Hematopoietic multipotent progenitor cell treated with erythropoietin and hydrocortisone succinate and interleukin-3 and kit ligand, for 4 days (in vitro differentiated cells): ENCODE data around the gene PDE4D.

Experiments used
- DNase-seq: peaks from one replicate; pipeline ENCODE4 v3.0.0-alpha.2; 2015

Gene PDE4D

GRCh38 chr5:59731809-59732208, 161.7 kb downstream of the PDE4D start:
- no peak for DNase-seq

- DNase-seq, result no peak
Measured at GRCh38 chr5:59729820-59730219, 163.7 kb downstream of the PDE4D start.

GRCh38 chr5:59729357-59729756, 164.2 kb downstream of the PDE4D start:
- DNase-seq, result no peak

- no peak for DNase-seq
Measured at GRCh38 chr5:59728356-59728755, 165.2 kb downstream of the PDE4D start.

DNA sequence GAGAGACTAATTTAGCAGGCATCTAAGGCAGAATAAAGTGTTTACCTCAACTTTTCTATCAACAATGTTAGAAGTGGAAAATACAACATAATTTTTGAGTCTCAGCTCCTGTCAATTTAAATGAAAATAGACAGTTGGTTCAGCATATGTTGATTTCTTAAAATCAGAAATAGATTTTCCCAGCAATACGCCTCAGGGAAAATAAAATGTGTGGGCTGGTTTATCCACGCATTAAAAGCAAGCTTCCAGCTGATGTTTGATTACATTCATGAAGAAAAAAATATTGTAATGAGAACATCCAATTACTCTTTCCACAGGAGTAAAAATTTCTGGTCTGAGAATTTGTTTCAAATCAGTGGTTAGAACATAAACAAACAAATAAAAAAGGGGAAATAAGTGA, 166.3 kb downstream of the PDE4D start:
- DNase-seq, result no peak

GRCh38 chr5:59725392-59725767, 168.1 kb downstream of the PDE4D start:
- no peak for DNase-seq

- DNase-seq, result peak; percentile 75
Measured at GRCh38 chr5:59724482-59725391, 168.8 kb downstream of the PDE4D start.

- no peak for DNase-seq
Measured at GRCh38 chr5:59722874-59723273, 170.7 kb downstream of the PDE4D start.

GRCh38 chr5:59721741-59722140, 171.8 kb downstream of the PDE4D start:
- no peak for DNase-seq

DNA sequence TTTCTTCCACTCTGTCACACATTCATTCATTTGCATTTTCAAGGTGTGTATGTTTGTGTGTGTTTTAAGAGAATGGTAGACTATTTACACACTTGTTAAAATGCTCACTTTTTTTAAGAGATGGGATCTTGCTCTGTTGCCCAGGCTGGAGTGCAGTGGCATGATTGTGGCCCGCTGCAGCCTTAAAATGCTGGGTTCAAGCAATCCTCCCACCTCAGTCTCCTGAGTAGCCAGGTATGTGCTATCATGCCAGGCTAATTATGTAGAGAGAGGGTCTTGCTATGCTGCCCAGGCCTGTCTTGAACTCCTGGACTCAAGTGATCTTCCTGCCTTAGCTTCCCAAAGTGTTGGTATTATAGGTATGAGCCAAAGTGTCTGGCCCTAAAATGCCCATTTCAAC, 173.5 kb downstream of the PDE4D start:
- DNase-seq, result no peak

- no peak for DNase-seq
Measured at GRCh38 chr5:59716966-59717500, 176.5 kb downstream of the PDE4D start.

GRCh38 chr5:59716029-59716428, 177.5 kb downstream of the PDE4D start:
- DNase-seq, result no peak

- DNase-seq, result no peak
Measured at GRCh38 chr5:59715228-59715627, 178.3 kb downstream of the PDE4D start.

GRCh38 chr5:59713498-59713844, 180.1 kb downstream of the PDE4D start:
- DNase-seq, result no peak

DNA sequence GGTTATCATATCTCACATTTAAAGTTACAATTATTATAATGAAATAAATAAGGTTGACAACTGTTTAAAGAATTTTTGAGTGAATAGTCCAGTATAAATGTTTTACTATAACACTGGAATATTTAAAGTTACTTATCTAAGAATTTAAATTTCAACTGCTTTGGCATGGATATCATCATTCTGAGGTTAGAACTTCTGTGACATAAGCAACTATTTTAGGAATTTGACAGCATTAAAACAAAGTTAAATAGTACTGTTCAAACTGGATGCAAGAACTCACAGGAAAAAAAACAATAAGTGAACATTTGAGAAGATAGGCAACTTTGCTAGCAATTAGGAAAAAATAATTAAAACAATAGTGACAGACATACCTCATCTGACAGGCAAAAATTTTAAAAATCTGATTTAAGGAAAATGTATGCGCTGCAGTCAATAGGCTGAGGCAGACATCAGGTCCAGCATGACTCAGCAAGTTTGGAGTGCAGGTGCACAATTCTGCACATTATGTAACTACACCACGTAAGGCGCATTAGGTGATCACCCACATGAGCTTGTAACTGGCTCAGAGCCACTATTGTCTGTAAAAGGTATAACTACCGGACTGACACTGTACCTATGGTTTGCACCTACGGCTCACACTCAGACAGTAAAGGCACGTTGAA, 180.6 kb downstream of the PDE4D start:
- DNase-seq, result peak; percentile 16

- DNase-seq, result no peak
Measured at GRCh38 chr5:59711310-59711709, 182.2 kb downstream of the PDE4D start.

DNA sequence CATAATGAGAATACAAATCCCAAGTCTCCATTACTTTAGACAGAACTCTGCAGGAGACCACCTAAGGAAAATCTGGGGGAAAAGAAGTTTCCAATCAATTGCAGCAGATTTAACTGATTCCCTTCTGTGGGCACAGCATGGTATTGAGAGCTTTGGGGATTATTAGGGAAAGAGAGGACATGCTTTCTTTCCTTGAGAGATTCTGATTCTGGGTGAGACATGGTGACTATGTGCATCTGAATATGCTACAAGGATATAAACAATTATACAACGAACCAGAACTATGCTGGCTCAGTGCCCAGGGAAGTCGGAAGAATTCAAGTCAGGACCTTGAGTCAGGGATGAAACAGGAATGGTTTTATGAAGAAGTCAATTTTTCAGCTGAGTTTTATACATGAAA, 183.7 kb downstream of the PDE4D start:
- DNase-seq, result no peak

GRCh38 chr5:59709346-59709821, 184.1 kb downstream of the PDE4D start:
- DNase-seq, result no peak

- no peak for DNase-seq
Measured at GRCh38 chr5:59704936-59705335, 188.6 kb downstream of the PDE4D start.

DNA sequence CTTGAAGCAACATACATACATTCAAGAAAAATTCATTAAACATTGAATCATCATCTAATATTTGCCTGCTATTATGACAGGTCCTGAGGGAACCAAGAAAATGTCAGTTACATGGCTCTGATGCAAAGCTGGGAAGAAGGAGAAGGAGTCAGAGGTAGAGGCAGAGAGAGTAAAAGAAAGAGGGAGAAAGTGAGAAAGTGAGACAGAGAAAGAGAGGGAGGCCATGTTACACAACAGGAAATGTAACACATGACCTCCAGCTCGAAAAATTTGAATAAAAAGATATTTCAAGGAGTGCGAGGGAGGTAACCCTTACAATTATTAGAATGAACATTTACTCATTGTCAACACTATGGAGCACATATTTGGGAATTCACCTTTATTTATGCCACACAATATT, 189.7 kb downstream of the PDE4D start:
- DNase-seq, result no peak

DNA sequence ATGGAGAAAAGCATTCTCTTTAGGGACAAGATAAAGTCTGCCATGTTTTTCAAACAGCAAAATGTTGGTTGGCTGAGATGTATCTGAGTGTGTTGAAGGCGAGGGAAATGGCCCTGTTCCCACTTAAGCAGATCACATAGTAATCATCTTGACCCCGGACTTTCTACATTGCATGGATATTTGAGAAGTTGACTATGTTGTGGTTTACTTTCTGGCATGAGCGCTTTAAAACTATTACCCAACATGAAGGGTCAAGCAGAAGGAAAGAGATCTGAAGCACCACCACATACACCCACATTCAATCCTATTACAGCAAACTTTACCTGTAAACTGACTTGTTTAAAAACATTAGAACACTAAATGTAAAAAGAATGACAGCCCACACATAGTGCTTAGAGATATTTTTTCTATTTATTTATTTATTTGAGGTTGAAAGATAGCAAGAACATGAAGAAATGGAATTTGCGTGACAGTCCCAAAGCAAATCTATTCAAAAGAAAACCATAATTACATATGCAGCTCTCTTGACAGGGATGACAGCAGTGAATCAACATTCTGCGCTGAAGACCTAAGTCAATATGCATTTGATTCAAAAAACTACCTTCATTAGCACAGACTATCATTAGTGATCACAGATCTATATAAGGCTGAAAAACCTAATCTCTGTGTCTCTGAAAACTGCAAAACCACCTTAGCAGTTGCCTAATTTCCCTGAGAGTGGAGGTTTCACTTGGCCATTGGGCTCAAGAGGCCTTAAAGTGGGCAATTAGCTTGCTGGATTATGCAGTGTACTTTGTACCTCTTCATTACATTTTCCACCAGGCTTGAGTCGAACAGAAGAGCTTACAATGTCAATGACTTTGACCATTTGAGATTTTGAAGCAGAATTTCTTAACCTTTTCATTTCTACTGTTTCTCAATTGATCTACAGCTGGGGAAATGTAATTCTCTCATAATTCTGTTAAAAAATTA, 195.0 kb downstream of the PDE4D start:
- DNase-seq, result no peak

DNA sequence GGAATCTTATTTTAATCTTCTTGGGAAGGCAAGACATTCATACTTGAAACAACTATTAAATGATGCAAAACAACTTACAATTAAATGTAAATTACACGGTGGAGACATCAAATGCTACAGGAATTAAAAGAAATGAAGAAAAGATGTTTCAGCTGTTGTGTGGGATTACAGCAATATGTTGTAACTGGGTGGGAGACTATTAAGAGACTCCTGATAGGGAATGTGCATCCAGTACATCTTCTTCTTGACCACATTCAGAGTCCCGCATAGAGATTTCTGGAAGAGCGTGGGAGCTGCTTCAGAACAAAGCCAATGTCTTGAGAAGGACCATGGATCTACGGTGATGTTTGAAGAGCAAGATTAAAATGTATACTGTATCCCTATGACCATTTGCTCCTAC, 199.1 kb downstream of the PDE4D start:
- DNase-seq, result no peak
